ENCODE measurements around the gene CYTH4. TPM values are rescaled to one million over a fixed set of nuclear protein-coding genes. Genes with fewer than 3 reads are reported as not detected.
A peak's percentile ranks its signal among the peaks of the same experiment; 100 is the strongest.

Gene CYTH4
- total RNA-seq, 2 donors from 2014 or later: 2.3 to 7.9 TPM

GRCh38 chr22:37329238-37330140 is 47.2 kb downstream of the CYTH4 start:
- H3K27me3 ChIP-seq: peaks cover 0 to 13% of the 10 kb centered on the region in 2 donors
- no peak for DNase-seq
- peaks cover 34% of the 10 kb centered on the region for H3K4me1 ChIP-seq
- intact Hi-C loops (cut with DNase I): no loop called here
- ATAC-seq: no peak
- no peaks in the 10 kb centered on the region for H3K36me3 ChIP-seq (replicated peaks in 1 of 2; ENCODE audit: insufficient read depth in 1 of 2, low read depth in 2 of 2)
- 70 to 79% methylated on average over 14 of the region's 14 CpGs for WGBS, 2 donors
- H3K27ac ChIP-seq: no peak overlapping the region
- no peak for TF ChIP-seq CTCF (IDR thresholded peaks at IDR 0.05)
- no peaks in the 10 kb centered on the region for H3K9me3 ChIP-seq
- H3K4me3 ChIP-seq: no peak overlapping the region

GRCh38 chr22:37330200-37331033 is 48.1 kb downstream of the CYTH4 start:
- DNase-seq (peak; percentile 44 to 84 (median 78)), ATAC-seq (peak; percentile 24)
- H3K9me3 ChIP-seq: no peaks in the 10 kb centered on the region
- intact Hi-C loops (cut with DNase I): no loop called here
- peaks cover 25% of the 10 kb centered on the region for H3K4me1 ChIP-seq
- H3K36me3 ChIP-seq (replicated peaks in 1 of 2; ENCODE audit: insufficient read depth in 1 of 2, low read depth in 2 of 2): no peaks in the 10 kb centered on the region
- no peak overlapping the region for H3K27ac ChIP-seq
- H3K4me3 ChIP-seq: no peak overlapping the region
- WGBS, 2 donors: 38 to 57% methylated on average over 4 to 9 of the region's 9 CpGs
- no peak for TF ChIP-seq CTCF (IDR thresholded peaks at IDR 0.05)
- no peak for TF ChIP-seq POLR2A (IDR thresholded peaks at IDR 0.05)
- peaks cover 0 to 15% of the 10 kb centered on the region in 2 donors for H3K27me3 ChIP-seq

- DNase-seq (no peak), ATAC-seq (no peak)
- Histone ChIP-seq H3K36me3 (replicated peaks in 1 of 2; ENCODE audit: insufficient read depth in 1 of 2, low read depth in 2 of 2) (no peaks in the 10 kb centered on the region), H3K4me1 (peaks cover 24% of the 10 kb centered on the region), H3K4me3 (no peak overlapping the region), H3K27me3 (peaks cover 0 to 15% of the 10 kb centered on the region in 2 donors), H3K9me3 (no peaks in the 10 kb centered on the region), H3K27ac (no peak overlapping the region)
- WGBS, 2 donors: 44 to 50% methylated on average over 5 to 7 of the region's 7 CpGs
- TF ChIP-seq POLR2A (IDR thresholded peaks at IDR 0.05): no peak
- no peak for TF ChIP-seq CTCF (IDR thresholded peaks at IDR 0.05)
- intact Hi-C loops (cut with DNase I): no loop called here
Measured at GRCh38 chr22:37331034-37331428, 48.7 kb downstream of the CYTH4 start.

GRCh38 chr22:37331856-37332536 is 49.7 kb downstream of the CYTH4 start:
- Histone ChIP-seq H3K9me3 (no peaks in the 10 kb centered on the region), H3K27ac (no peak overlapping the region), H3K27me3 (peaks cover 0 to 15% of the 10 kb centered on the region in 2 donors), H3K4me1 (peaks cover 14% of the 10 kb centered on the region), H3K4me3 (no peak overlapping the region), H3K36me3 (replicated peaks in 1 of 2; ENCODE audit: insufficient read depth in 1 of 2, low read depth in 2 of 2) (no peaks in the 10 kb centered on the region)
- DNase-seq (no peak), ATAC-seq (no peak)
- TF ChIP-seq POLR2A (IDR thresholded peaks at IDR 0.05) (no peak), CTCF (IDR thresholded peaks at IDR 0.05) (no peak)
- 52 to 55% methylated on average over 5 to 9 of the region's 9 CpGs for WGBS, 2 donors
- intact Hi-C loops (cut with DNase I): no loop called here
